Astrocyte (in vitro differentiated cells and primary cell): ENCODE measurements around the gene NRP1.

Experiments used
- CTCF ChIP-seq: IDR thresholded peaks from 2 replicates; pipeline ENCODE4 v1.5.1; 2011; ENCODE audit warnings: low read depth, mild to moderate bottlenecking, inconsistent platforms, low read length, moderate library complexity; ENCODE audit not compliant: insufficient read depth
- EZH2 ChIP-seq: IDR thresholded peaks from 2 replicates; pipeline ENCODE4 v1.6.1; 2012; ENCODE audit warnings: mild to moderate bottlenecking, low read length, inconsistent platforms; ENCODE audit not compliant: insufficient read depth

GRCh38 chr10:33279811-33280602 is 54.5 kb downstream of the NRP1 start:
- TF ChIP-seq CTCF = no peak
- no peak for TF ChIP-seq EZH2
